ENCODE measurements around the gene TTYH3.

DNA sequence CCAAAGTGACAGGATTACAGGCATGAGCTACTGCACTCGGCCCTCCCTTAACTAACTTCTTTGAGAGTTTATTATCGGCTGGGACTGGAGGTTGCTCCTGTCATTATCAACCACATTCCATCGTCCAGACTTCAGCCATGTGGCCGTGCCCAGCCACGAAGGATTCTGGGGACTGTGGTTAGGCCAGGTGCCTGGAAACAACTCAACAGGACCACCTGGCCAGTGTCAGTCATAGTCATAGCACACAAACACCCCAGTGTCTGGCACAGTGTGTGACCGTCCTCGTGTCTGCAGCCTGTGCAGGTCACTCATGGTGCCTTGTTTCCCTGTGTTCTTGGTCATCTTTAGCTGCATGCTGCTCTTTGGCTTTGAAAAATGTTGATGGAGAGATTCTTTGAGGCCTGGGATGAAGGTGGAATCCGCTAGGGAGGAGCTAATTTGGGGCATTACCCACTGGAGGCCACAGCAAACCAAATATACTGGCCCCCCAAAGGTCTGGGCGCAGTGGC lies 43.5 kb downstream of the TTYH3 start:
- TF ChIP-seq, protein P1, sequence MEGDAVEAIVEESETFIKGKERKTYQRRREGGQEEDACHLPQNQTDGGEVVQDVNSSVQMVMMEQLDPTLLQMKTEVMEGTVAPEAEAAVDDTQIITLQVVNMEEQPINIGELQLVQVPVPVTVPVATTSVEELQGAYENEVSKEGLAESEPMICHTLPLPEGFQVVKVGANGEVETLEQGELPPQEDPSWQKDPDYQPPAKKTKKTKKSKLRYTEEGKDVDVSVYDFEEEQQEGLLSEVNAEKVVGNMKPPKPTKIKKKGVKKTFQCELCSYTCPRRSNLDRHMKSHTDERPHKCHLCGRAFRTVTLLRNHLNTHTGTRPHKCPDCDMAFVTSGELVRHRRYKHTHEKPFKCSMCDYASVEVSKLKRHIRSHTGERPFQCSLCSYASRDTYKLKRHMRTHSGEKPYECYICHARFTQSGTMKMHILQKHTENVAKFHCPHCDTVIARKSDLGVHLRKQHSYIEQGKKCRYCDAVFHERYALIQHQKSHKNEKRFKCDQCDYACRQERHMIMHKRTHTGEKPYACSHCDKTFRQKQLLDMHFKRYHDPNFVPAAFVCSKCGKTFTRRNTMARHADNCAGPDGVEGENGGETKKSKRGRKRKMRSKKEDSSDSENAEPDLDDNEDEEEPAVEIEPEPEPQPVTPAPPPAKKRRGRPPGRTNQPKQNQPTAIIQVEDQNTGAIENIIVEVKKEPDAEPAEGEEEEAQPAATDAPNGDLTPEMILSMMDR (IDR thresholded peaks at IDR 0.05), result no peak
- TF ChIP-seq EP300 (IDR thresholded peaks at IDR 0.05), result no peak

Data from ovary (tissue), 3 donors.